Spleen (tissue), 7 donors: Measurements from ENCODE around the gene PTP4A2.

Source experiments
- CTCF ChIP-seq, 11 experiments: fragments of 200-600 bp in 7 of 11; fragments of 450-650 bp in 4 of 11; sonication (generic) in 4 of 11; IDR thresholded peaks in 8 of 11; conservative IDR thresholded peaks in 3 of 11; 1 replicate in 7 of 11; 2 replicates in 4 of 11; pipeline versions ENCODE4 v1.4.0 to v1.8.0; 2016 to 2021; ENCODE audit warnings: antibody characterized with exemption in 11 of 11, inconsistent platforms in 4 of 11, mild to moderate bottlenecking in 1 of 11
- POLR2A ChIP-seq, 3 donors: fragments of 450-650 bp; IDR thresholded peaks; one replicate each; pipeline ENCODE4 v1.5.1; 2017; ENCODE audit warnings: antibody characterized with exemption in 3 of 3, mild to moderate bottlenecking in 1 of 3
- donor health status: DM: no; HTN: no; CAD: no; lungs with moderate emphysema.
- donor health status: DM: no; HTN: no; CAD: no.
- donor health status: DM: no; HTN: no; CAD: no.

- no peak for TF ChIP-seq CTCF (IDR thresholded peaks at IDR 0.05 in 8 of 11, conservative IDR thresholded peaks at IDR 0.05 in 3 of 11)
- TF ChIP-seq POLR2A (IDR thresholded peaks at IDR 0.05): no peak
These were observed 33.7 kb downstream of the PTP4A2 start for GRCh38 chr1:31904339-31905092.
